ENCODE results near the gene DMXL2.
"Not testable (repeated sequence)": the region's sequence is repeated elsewhere in the genome, so short reads cannot be mapped to it uniquely, and the experiment has no call there.

Gene DMXL2

DNA sequence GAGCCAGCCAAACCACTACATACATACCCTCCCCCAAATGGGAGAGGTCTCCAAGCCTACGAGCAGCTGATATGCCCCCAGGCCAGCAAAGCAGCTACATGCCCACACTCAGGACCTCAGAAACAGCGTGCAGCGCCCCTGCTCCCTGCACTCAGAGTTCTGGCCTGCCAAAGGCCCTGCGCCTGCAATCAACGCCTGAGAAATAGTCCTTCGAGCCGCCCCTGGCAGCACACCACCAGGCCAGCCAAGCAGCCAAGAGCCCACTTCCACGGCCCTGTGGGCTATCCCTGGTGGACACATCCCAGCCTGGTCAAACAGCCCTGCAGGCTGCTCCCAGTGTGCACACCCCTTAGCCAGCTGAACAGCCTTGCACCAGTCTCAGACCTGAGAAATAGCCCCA, 139.1 kb downstream of the DMXL2 start:
- no peak for DNase-seq

DNA sequence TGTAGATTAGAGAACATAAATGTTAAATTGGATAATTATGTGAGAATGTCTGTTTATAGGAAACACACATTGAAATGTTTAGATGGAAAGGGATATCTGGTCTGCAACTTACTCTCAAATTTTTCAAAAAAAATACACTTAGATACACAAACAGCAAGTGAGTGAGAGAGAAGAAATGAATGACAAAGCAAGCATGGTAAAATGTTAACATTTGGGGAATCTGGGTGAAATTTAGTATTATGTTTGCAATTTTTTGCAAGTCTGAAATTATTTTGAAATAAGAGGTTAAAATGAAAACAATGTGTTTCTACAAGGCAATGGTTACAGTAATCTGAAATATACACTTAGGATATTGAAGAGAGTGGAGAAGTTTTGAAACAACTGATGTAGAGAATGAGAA, 146.8 kb downstream of the DMXL2 start:
- DNase-seq = no peak

DNA sequence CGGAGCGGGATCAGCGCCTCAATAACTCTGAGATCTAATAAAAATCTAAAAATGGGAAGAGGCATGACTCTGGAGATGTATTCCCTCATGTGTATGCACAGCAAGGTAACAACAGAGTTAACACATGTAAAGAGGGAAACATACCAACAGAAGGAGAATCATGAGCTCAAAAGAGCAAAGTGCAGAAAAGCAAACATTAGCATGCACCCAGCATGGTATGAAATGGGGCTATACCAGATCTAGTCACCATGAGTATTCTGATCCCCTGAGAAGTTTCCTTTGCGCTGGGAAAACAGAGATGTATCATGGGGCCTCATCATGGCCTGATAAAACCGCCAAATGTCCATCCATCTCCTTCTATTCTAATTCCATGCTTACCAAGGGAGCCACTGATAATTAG, 152.1 kb downstream of the DMXL2 start:
- no peak for DNase-seq

DNA sequence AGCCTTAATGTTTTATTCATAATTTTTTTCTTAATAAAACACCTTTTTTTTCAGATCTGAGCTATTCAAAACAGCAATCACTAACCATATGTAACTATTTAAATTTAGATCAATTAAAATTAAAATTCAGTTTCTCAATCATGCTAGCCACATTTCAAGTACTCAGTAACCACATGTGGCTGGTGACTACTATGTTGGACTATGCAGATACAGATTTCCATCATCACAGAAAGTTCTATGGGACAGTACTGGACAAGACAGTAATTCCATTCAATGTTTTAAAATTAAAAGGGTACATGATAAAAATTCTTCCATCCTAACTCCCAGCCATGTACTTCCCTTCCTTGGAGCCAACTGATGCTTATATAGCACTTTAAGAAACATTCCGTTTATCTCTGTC, 161.8 kb downstream of the DMXL2 start:
- no peak for DNase-seq

DNA sequence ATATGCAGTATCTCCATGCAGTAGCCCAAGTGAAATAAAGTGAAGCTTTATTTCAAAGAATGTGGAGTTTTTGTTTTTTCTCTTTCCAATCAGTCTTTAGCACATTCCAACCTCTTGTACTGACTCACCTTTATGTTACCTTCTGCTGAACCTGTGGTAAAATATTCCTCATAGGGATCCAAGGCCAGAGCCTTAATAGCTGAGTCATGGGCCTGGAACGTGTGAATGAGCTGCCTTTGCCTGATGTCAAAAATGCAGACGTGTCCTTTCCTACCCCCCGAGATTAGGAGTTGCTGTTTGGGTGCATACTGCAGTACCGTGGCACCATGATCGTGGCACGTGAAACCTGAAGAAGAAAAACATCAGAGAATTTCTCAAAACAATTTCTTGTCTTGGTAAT, 172.6 kb downstream of the DMXL2 start:
- DNase-seq = no peak

DNA sequence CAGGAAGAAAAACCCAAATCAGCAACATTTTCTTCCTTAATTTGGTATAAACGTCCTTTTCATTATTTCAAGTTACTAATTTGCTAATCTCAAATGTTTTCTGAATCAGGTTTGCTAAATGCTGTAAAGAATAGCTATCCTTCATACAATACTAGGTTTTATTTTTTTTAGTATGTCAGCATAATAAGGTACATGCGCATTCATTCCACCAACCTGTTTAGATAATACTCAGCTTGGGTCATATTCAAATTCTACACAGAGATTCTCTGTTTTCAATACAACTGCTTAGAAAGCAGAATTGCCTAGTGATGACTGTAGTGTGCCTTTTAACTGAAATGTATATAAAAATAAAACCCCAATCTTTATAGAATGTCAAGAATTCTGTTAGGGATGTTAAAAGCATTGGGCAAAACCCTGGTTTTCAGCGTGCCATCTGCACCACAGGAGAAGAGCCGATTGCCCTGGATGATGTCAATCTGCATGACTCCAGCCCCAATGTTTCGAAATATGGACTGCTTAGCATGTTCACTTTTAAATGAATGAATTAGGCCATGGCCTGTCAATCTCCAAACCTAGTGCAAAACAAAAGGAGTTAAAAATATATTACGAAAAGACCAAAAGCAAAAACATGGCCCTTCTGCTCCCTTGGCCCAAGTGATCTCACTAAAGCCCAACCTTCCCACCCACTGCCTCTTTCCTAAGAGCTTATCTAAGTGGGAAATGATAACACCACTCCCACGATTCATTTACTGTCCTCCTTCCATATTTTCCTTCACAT, 173.8 kb downstream of the DMXL2 start:
- no peak for DNase-seq

DNA sequence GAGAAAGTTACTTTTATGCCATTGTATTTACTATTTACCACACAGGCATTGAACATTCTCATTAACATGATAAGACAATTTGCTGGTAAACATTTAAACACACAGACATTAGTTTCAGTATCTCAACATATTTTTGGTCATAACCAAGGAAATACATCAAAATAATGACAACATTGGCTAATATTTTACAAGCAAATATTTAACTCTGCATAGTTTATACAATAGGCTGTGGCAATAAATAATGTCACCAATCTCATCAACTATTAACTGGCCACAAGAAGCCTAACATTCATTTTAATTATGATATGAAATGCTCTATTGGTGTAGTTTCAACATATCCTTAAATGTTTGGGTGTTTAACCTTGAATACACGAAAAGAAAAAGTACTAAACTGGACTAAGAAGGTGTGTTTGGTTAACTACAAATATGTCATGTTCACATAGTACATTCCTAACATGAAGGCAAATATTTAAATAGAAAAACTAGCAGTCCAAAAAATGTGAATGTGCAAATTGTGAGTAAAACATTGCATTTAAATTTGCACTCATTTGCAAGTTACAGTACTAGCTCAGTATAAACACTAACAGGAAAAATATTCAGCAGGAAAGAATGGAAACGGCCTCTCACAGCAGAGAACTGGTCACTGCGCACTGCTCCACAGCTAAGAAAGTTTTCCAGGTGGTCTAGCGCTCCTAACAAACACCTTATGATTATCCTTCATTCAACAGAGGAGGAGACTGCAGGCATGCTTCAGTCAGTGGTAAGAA, 174.5 kb downstream of the DMXL2 start:
- DNase-seq = no peak

DNA sequence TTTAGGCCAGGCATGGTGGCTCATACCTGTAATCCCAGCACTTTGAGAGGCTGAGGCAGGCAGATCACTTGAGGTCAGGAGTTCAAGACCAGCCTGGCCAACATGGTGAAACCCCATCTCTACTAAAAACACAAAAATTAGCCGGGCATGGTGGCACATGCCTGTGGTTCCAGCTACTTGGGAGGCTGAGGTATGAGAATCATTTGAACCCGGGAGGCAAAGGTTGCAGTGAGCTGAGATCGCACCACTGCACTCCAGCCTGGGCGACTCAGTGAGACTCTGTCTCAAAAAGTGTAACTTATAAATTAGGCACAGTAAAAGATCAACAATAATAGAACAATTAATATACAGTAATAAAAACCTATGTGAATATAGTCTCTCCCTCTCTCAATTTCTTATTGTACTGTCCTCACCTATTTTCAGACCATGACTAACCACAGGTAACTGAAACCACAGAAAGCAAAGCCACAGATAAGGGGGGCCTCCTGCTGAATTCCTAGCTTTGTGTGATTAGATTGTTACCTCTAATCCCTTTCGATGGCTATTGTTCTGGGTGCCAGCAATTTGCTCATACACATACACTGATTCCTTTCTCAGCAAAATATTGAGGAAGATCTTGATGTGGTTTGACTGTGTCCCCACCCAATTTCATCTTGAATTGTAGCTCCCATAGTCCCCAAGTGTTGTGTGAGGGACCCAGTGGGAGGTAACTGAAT, 176.4 kb downstream of the DMXL2 start:
- DNase-seq = not testable (repeated sequence)

DNA sequence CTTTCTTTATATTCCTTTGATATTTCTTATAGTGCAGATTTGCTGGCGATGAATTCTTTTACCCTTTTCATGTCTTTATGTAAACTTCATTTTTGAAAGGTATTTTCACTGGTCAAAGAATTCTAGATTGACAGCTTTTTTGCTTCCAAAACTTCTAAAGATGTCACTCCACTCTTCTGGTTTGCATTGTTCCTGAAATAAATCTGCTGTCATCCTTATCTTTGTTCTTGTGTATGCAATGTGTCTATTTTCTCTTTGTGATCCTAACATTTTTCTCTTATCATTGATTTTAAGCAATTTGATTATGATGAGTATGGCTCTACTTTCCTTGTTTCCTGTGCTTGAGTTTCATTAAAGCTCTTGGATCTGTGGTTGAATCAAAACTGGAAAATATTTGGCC, 177.8 kb downstream of the DMXL2 start:
- no peak for DNase-seq

DNA sequence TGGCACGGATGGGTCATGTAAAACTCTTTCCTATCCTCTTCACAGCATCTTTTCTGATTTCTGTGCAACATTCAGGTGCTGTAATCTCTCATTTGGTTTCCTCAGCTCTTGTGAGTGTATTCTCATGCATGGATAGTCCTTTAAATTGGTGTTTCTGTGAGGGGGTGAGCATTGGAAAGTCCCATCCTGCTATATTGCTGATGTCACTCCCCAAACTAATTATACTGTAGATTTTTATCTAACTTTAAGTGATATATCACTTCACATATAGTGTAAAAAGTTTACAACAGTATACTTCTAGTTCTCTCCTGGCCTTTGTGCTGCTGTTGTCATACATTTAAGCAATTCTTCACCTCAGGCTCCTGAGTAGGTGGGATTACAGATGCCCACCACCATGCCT, 178.5 kb downstream of the DMXL2 start:
- no peak for DNase-seq

DNA sequence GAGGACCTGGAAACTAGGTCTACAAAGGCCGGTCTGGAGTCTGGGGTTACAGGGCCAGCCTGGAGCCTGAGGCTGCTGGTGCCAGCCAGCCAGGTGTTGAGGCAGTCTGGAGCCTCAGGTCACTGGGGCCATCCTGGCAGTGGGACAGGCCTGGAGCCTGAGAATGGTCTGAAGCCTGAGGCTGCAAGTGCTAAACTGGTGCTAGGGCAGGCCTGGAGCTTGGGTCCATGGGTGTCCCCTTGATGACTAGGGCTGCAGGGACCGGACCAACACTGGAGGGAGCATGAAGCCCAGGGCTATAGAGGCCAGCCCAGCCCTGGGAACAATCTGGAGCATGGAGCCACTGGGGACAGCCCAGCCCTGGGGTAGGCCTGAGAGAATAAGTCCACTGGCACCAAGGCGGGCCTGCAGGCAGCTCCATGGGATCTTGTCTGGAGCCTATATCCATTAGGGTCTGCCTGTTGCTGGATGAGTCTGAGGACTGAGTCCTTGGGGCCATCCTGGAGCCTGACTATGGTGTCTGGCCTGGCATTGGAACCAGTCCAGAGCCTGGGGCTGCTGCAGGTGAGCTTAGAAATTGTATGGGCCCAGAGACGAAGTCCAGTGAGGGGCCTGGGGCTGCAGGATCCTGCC, 179.2 kb downstream of the DMXL2 start:
- no peak for DNase-seq

DNA sequence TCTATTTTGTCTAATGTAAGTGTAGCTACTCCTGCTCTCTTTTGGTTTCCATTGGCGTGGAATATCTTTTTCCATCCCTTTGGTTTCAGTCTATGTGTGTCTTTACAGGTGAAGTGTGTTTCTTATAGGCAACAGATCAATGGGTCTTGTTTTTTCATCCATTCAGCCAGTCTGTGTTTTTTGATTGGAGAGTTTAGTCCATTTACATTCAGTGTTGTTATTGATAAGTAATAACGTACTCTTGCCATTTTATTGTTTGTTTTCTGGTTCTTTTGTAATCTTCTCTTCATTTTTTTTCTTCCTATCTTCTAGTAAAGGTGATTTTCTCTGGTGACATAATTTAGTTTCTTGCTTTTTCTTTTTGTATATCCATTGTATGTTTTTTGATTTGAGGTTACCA, 184.0 kb downstream of the DMXL2 start:
- no peak for DNase-seq

DNA sequence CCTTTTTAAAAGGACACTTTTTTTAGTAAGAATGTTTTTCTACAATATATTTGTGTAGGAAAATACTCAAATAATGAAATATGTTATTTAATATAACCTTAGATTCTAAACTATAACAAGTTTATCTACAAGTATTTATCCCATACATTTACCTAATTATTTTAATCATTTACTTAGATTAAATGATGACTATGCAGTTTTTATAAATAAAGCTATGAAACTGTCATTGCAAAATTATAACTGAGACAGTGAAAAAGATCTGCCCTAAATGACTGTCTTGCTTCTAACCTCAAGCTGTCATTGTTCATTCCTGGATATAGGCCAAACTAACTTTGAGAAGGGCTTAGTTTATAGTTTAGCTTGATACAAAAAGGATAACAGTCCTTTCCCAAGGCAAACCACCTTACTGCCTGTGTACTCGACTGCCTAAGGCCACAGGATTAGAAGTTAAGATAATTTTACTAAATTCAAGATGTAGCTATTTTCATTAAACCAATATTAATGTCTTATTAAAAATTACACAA, 197.0 kb downstream of the DMXL2 start:
- DNase-seq = no peak

DNA sequence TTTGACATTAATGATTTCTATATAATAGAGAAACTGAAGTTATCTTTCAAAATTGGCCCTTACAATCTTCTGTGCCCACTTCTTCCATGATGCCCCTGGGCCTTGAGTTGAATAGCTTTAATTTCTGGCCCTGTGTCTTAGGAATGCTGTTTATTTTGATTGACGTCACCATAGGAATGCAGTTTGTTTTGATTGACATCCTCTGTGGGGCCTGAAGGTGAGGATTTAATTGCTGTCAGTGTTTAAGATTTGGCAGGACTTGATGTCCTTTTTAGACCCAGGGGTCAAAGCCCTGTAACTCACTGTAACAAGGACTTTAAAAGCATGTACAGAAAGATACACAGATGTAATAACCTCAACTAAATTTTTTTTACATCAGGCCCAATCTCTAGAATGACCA, 197.8 kb downstream of the DMXL2 start:
- no peak for DNase-seq

DNA sequence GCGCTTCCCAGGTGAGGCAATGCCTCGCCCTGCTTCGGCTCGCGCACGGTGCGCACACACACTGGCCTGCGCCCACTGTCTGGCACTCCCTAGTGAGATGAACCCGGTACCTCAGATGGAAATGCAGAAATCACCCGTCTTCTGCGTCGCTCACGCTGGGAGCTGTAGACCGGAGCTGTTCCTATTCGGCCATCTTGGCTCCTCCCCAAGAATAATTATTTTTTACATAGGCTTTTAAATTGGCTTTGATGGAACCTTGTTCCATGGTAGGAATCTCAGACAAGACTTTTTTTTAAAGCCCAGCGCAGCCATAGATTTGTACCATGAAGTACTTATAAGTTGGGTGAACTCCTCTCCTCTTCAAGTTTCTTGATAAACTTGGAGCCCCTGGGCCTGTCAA, 199.5 kb downstream of the DMXL2 start:
- DNase-seq = not testable (repeated sequence)

DNA sequence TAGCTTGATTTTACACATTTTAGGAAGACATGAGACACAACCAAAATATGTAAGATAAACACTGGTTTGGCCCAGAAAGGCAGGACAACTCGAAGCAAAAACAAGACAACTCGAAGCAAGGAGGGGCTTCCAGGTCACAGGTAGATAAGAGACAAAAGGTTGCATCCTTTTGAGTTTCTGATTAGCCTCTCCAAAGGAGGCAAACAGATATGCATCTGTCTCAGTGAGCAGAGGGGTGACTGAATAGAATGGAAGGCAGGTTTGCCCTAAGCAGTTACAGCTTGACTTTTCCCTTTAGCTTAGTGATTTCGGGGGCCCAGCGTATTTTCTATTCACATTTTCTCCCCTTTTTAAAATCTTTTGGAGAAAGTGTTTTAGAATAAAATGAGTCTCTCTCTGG, 206.4 kb downstream of the DMXL2 start:
- DNase-seq = no peak

DNA sequence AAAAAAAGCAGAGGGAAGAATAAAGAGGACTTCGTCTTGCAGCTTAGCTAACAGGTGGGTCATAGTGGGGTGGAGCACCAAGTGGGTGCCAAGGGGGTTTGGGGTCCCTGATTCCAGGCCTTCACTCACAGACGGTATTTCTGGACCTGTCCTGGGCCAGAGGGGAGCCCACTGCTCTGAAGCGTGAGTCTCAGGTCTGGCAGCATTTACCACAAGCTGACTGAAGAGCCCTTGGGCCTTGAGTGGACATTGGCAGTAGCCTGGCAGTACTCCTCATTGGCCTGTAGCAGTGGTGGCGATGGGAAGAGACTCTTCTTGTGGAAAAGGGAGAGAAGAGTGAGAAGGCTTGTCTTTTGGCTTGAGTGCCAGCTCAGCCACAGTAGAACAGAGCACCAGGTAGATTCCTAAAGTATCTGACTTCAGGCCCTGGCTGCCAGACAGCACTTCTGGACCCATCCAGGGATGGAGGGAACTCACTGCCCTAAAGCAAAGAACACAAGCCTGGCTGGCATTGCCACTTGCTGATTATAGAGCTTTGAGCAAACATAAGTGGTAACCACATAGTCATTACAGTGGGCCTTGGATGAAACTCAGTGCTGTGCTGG, 208.2 kb downstream of the DMXL2 start:
- no peak for DNase-seq

DNA sequence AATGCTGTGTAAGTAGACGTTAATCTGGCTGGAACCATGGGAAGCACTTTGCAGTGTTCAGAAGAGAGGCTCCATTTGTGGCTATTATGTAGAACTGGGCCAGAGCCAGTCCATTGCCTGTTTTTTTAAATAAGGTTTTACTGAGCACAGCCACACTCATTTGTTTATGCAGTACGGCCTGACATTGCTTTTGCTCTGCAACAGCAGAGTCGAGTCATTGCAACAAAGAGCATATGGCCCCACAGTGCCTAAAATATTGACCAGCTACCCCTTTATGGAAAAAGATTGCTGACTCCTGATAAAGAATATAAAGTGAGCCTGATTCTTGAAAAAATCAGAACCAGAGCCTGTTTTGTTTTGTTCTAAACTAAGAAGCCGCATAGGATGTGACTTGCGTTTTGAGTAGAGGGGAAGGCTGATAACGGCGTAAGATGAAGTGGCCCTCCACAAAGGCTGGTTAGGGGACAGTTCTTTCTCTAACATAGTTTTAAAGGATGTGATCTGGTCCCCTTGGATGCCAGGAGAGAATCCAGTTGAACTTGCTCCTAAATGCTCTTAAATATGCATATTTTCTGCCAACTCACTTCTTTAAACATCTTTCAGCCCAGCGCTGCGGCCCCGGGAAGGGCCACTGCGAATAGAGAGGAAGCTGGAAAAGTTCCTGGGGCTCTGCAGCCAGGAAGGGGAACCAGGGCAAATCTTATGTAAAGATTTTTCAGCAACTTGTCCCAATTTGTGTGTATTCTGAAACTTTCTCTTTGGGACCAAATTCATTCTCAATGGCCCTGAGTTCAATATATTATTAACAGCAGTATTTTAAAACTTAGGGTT, 216.7 kb downstream of the DMXL2 start:
- DNase-seq = no peak

DNA sequence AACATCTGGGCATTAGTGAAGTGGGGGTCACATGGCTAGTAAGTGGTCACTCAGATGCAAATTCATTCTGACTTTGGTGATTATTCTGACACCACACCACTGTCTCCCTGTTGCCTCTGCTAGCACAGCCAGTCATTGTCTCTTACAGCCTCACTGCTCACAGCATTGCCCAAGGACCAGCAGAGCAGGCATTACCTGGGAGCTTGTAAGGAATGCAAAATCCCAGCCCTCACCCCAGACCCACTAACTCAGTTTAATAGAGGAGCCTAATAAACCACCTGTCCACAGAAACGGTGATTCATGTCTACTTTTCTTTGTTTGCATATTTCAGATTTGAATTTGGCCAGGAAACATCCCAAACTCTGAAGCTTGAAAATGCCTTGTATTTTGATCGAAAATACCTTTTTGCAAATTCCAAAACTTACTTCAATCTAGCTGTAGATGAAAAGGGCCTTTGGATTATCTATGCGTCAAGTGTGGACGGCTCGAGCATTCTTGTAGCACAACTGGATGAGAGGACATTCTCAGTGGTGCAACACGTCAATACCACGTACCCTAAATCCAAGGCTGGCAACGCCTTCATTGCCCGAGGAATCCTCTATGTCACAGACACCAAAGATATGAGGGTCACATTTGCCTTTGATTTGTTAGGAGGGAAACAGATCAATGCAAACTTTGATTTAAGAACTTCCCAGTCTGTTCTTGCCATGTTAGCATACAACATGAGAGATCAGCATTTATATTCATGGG, 218.4 kb downstream of the DMXL2 start:
- DNase-seq = no peak

DNA sequence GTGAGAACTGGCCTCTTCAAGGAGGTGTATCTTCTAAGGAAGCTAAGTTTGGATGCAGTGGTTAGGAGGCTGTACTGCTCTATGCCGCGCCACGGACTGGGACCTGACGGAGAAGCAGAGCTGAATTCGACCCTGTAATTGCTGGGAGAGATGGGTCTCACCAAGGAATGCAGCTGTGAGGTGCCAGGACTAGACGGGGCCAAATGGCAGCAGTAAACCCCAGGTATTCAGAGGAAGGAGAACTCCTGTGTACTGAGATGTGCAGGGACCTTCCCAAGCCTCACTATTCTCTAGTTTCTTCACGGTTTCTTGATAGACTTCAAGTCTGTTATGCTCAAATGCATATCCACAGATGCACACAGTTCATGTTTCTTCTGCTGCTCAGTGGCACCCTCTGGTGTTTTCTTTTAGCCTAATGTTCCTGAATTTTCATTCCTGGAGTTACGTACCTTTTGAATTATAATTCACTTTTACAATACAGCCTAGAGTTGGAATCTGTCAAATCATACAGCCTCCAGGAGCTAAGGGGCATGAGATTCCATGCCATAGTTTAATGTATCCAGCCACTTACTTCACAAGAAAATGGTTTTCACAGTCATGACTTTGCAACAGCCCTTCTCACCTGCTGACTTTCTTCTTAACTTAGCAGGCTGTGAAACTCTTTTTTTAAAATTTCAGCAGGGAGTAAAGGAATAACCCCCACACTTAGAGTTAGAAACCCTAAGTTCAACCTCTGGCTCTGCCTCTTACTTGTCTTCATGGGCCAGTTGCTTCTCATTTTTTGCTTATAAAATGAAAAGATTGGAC, 219.3 kb downstream of the DMXL2 start:
- no peak for DNase-seq
